ENCODE results near the gene CHST11. TPM values are rescaled to one million over a fixed set of nuclear protein-coding genes. Genes with fewer than 3 reads are reported as not detected.

Gene CHST11
- total RNA-seq, 1 donor from 2014 or later: 7.7 TPM

GRCh38 chr12:104457746-104458693 is 1.3 kb downstream of the CHST11 start:
- peaks cover 31% of the 10 kb centered on the region for H3K4me1 ChIP-seq
- no peak overlapping the region for H3K27ac ChIP-seq
- H3K36me3 ChIP-seq: no peaks in the 10 kb centered on the region
- no peaks in the 10 kb centered on the region for H3K9me3 ChIP-seq (ENCODE audit: low read depth)
- peak overlapping the region; percentile 39 for H2AFZ ChIP-seq (replicated peaks)
- H3K27ac Mint-ChIP-seq: no peak overlapping the region
- DNase-seq (ENCODE audit: low spot score): peak; percentile 55
- TF ChIP-seq EZH2 (IDR thresholded peaks at IDR 0.05): no peak
- no peak for TF ChIP-seq EZH2phosphoT487 (IDR thresholded peaks at IDR 0.05)
- no peak for TF ChIP-seq CTCF (IDR thresholded peaks at IDR 0.05)
- peaks cover 42% of the 10 kb centered on the region for H4K20me1 ChIP-seq (ENCODE audit: low read depth)
- peaks cover 39% of the 10 kb centered on the region for H3K4me1 Mint-ChIP-seq
- peak overlapping the region; percentile 99 for H3K4me2 ChIP-seq
- H3K36me3 Mint-ChIP-seq: peaks cover 6% of the 10 kb centered on the region
- peak overlapping the region; percentile 98 for H3K4me3 Mint-ChIP-seq
- H3K4me3 ChIP-seq: peak overlapping the region; percentile 87
- peaks cover 27% of the 10 kb centered on the region for H3K27me3 ChIP-seq
- no peaks in the 10 kb centered on the region for H3K9me3 Mint-ChIP-seq
- no peak overlapping the region for H3K9ac ChIP-seq
- H3K79me2 ChIP-seq (ENCODE audit: low read depth): peaks cover 49% of the 10 kb centered on the region
- H3K27me3 Mint-ChIP-seq (ENCODE audit: insufficient read depth, low read depth): peaks cover 7% of the 10 kb centered on the region
- H3F3A ChIP-seq (ENCODE audit: low read depth): peaks cover 13% of the 10 kb centered on the region

- Mint-ChIP-seq H3K9me3 (no peaks in the 10 kb centered on the region), H3K27ac (no peak overlapping the region), H3K36me3 (peaks cover 9% of the 10 kb centered on the region), H3K4me3 (peak overlapping the region; percentile 98), H3K4me1 (peaks cover 39% of the 10 kb centered on the region), H3K27me3 (ENCODE audit: insufficient read depth, low read depth) (peaks cover 5% of the 10 kb centered on the region)
- DNase-seq (ENCODE audit: low spot score): peak; percentile 28
- TF ChIP-seq EZH2 (IDR thresholded peaks at IDR 0.05) (no peak), CTCF (IDR thresholded peaks at IDR 0.05) (no peak), EZH2phosphoT487 (IDR thresholded peaks at IDR 0.05) (no peak)
- H2AFZ ChIP-seq (replicated peaks): peak overlapping the region; percentile 39
- H4K20me1 ChIP-seq (ENCODE audit: low read depth): peaks cover 49% of the 10 kb centered on the region
- no peaks in the 10 kb centered on the region for H3K36me3 ChIP-seq
- H3K4me1 ChIP-seq: peaks cover 31% of the 10 kb centered on the region
- peak overlapping the region; percentile 87 for H3K4me3 ChIP-seq
- H3F3A ChIP-seq (ENCODE audit: low read depth): peaks cover 13% of the 10 kb centered on the region
- H3K9ac ChIP-seq: no peak overlapping the region
- peaks cover 49% of the 10 kb centered on the region for H3K79me2 ChIP-seq (ENCODE audit: low read depth)
- no peaks in the 10 kb centered on the region for H3K9me3 ChIP-seq (ENCODE audit: low read depth)
- peaks cover 27% of the 10 kb centered on the region for H3K27me3 ChIP-seq
- peak overlapping the region; percentile 99 for H3K4me2 ChIP-seq
- H3K27ac ChIP-seq: no peak overlapping the region
These were observed 2.1 kb downstream of the CHST11 start for GRCh38 chr12:104458694-104459367.

- H3K4me1 ChIP-seq: peaks cover 31% of the 10 kb centered on the region
- peaks cover 49% of the 10 kb centered on the region for H4K20me1 ChIP-seq (ENCODE audit: low read depth)
- H3K4me1 Mint-ChIP-seq: peaks cover 39% of the 10 kb centered on the region
- H3K4me2 ChIP-seq: peak overlapping the region; percentile 99
- peaks cover 4% of the 10 kb centered on the region for H3K27me3 Mint-ChIP-seq (ENCODE audit: insufficient read depth, low read depth)
- peaks cover 9% of the 10 kb centered on the region for H3K36me3 Mint-ChIP-seq
- no peaks in the 10 kb centered on the region for H3K9me3 Mint-ChIP-seq
- H3K36me3 ChIP-seq: no peaks in the 10 kb centered on the region
- no peaks in the 10 kb centered on the region for H3K9me3 ChIP-seq (ENCODE audit: low read depth)
- H3K4me3 Mint-ChIP-seq: peak overlapping the region; percentile 98
- H3K4me3 ChIP-seq: peak overlapping the region; percentile 87
- no peak overlapping the region for H3K27ac ChIP-seq
- no peak overlapping the region for H2AFZ ChIP-seq (replicated peaks)
- peak; percentile 16 for DNase-seq (ENCODE audit: low spot score)
- peaks cover 13% of the 10 kb centered on the region for H3F3A ChIP-seq (ENCODE audit: low read depth)
- no peak overlapping the region for H3K9ac ChIP-seq
- peaks cover 27% of the 10 kb centered on the region for H3K27me3 ChIP-seq
- TF ChIP-seq EZH2phosphoT487 (IDR thresholded peaks at IDR 0.05): no peak
- no peak for TF ChIP-seq EZH2 (IDR thresholded peaks at IDR 0.05)
- TF ChIP-seq CTCF (IDR thresholded peaks at IDR 0.05): no peak
- peaks cover 50% of the 10 kb centered on the region for H3K79me2 ChIP-seq (ENCODE audit: low read depth)
- peak overlapping the region; percentile 48 for H3K27ac Mint-ChIP-seq
These were observed 2.7 kb downstream of the CHST11 start for GRCh38 chr12:104459368-104459909.

All from neural progenitor cell (in vitro differentiated cells).